Activated T-helper 1 cell treated with anti-CD3 and anti-CD28 coated beads, Interleukin-12 subunit alpha, Interleukin-12 subunit beta, Interleukin-2, Interleukin-4 antibody, amounts not matched to agents 30 ng/mL and 10 ng/mL and 1 ng/mL, durations not matched to agents 14 hours and 24 hours and 36 hours (primary cell): ENCODE results near the gene ADAD1. TPM values are rescaled to one million over a fixed set of nuclear protein-coding genes. Genes with fewer than 3 reads are reported as not detected.
A peak's percentile ranks its signal among the peaks of the same experiment; 100 is the strongest.

ENCODE experiments used
- DNase-seq: peaks from one replicate; pipeline ENCODE4 v3.0.0; 2021; ENCODE audit warnings: low spot score
- H3K27ac Mint-ChIP-seq: one replicate; pipeline ENCODE4 v1.8.0; 2021; ENCODE audit warnings: mild to moderate bottlenecking, mixed read lengths
- H3K27me3 Mint-ChIP-seq: one replicate; pipeline ENCODE4 v1.8.0; 2022; ENCODE audit warnings: mild to moderate bottlenecking, moderate library complexity, mixed read lengths; ENCODE audit not compliant: insufficient read depth
- H3K36me3 Mint-ChIP-seq: one replicate; pipeline ENCODE4 v1.8.0; 2021; ENCODE audit warnings: low read depth, mixed read lengths
- H3K4me1 Mint-ChIP-seq: one replicate; pipeline ENCODE4 v1.8.0; 2021; ENCODE audit warnings: low read depth, mixed read lengths
- H3K4me3 Mint-ChIP-seq: one replicate; pipeline ENCODE4 v1.8.0; 2021; ENCODE audit warnings: mild to moderate bottlenecking, moderate library complexity, mixed read lengths
- H3K9me3 Mint-ChIP-seq: one replicate; pipeline ENCODE4 v1.8.0; 2021; ENCODE audit warnings: mixed read lengths
- intact Hi-C: fragments of 100-400 bp; cut with micrococcal nuclease; formaldehyde crosslinking; loops from one replicate; pipeline ENCODE4 v1.15.1; 2024
- total RNA-seq: library from RNA; stranded (reverse); gene quantifications from 2 replicates; pipeline ENCODE4 v1.2.3, GENCODE V29; 2022

Gene ADAD1
- total RNA-seq, 1 donor from 2014 or later, result not detected

DNA sequence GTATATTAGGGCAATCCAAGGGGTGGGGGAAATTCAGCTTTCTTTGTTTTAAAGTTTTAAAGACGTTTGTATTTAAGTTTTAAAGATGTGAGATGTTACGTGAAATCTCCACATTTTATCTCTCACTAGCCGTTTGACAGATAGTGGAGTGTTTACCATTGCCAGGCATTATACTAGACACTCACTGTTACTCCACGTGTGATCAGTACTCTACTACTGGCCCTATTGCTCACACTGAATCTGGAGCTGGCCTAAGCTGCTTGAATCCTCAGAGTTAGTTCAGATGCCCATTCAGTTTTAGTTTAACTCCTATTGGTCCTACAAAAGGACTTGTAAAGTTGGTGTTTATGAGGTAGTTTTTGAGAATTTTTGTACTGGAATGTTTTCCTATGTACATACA, 4.5 kb downstream of the ADAD1 start:
- Mint-ChIP-seq H3K9me3 (peaks cover 9% of the 10 kb centered on the region), H3K36me3 (no peaks in the 10 kb centered on the region), H3K4me3 (no peak overlapping the region), H3K27me3 (peaks cover 1% of the 10 kb centered on the region), H3K27ac (no peak overlapping the region), H3K4me1 (no peaks in the 10 kb centered on the region)
- no peak for DNase-seq
- intact Hi-C loops, result no loop called here

DNA sequence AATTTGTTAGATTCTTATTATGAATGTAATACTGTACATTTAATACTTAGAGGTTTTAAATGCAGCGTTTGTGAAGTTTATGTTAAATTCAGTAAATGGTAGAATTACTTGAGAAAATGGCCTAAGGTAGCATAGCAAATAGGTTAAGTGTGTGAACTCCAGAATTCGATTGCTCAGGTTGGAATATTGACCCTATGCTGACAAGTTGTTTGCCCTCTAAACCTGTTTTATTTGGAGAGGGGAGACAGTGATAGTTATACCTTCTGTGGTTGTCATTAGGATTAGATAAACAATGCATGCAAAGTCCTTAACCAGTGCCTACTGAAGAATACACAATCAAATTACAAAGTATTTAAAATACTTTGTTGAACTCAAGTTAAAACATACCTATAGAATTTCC, 5.4 kb downstream of the ADAD1 start:
- Mint-ChIP-seq H3K4me3 (no peak overlapping the region), H3K27ac (no peak overlapping the region), H3K4me1 (no peaks in the 10 kb centered on the region), H3K9me3 (peaks cover 17% of the 10 kb centered on the region), H3K36me3 (no peaks in the 10 kb centered on the region), H3K27me3 (peaks cover 1% of the 10 kb centered on the region)
- DNase-seq, result no peak
- intact Hi-C loops, result no loop called here

DNA sequence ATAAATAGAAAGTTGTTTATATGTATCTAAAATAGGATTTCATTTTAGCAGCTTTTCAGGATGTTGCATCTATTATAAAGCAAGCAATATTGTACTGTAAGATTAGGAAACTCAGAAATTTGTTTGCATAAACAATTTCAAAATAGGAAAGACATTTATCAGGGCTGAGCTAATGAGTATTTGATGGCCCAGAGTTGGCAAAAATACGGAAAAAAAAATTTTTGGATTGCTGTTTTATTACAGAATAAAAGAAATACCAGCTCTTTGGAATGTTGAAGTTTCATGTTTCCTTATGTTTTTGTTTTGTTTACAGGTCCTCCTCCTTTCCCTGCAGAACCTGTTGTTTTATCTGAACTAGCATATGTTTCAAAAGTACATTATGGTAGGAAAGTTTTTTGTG, 14.5 kb downstream of the ADAD1 start:
- Mint-ChIP-seq H3K27ac (no peak overlapping the region), H3K4me3 (no peak overlapping the region), H3K4me1 (no peaks in the 10 kb centered on the region), H3K27me3 (no peaks in the 10 kb centered on the region), H3K9me3 (peaks cover 9% of the 10 kb centered on the region), H3K36me3 (no peaks in the 10 kb centered on the region)
- no peak for DNase-seq
- intact Hi-C loops, result no loop called here

DNA sequence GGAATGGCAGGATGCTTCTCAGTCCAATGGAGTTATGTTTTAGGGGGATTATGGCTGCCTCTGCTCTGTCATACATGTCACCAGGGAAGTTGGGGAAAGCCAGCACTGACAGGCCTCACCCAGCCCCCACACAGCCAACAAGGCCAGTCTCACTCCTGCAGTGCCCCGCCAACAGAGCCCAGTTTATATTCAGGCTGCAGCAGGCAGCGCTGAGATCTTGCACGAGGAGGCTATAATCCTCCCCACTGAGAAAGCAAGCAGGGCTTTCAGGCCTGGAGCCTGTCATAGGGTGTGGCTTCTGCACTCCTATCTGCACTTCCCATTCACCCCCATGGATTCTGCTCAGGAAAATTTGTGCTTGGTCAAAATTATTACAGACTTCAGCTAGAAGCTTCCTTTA, 25.1 kb downstream of the ADAD1 start:
- Mint-ChIP-seq H3K4me1 (no peaks in the 10 kb centered on the region), H3K9me3 (no peaks in the 10 kb centered on the region), H3K27me3 (peaks cover 3% of the 10 kb centered on the region), H3K4me3 (no peak overlapping the region), H3K36me3 (no peaks in the 10 kb centered on the region), H3K27ac (no peak overlapping the region)
- DNase-seq, result no peak
- intact Hi-C loops, result no loop called here

DNA sequence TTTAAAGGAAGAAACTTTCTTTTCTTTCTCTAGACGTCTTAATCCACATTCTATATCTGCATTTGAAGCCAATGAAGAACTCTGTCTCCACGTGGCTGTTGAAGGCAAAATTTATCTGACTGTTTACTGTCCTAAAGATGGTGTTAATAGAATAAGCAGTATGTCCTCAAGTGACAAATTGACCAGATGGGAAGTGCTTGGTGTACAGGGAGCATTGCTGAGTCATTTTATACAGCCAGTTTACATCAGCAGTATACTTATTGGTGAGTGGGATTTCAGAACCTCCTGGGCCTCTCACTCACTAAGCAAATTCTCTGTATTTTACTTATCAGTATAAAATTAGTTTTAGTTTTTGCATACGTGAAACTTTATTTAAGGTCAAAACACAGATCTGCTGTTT, 33.7 kb downstream of the ADAD1 start:
- peaks cover 10% of the 10 kb centered on the region for H3K4me1 Mint-ChIP-seq
- intact Hi-C loops, result no loop called here

DNA sequence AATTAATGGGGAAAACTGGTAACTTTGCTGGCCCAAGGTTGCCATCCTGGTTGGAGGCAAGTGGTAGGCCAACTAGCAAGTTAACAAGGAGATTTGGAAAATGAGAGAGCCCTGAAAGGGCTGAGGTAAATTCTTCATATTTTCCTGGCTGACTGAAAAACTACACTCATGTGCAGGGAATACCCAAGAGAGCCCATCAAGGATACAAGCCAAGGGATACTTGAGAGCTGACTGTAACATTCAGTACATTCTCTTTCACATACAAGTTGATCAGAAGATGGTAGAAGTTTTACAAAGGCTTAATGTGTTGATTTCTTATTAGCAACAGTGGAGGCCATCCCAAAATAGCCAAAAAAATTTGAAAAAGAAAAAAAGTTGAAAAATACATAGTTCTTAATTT, 44.4 kb downstream of the ADAD1 start:
- no peak overlapping the region for H3K4me3 Mint-ChIP-seq
- H3K9me3 Mint-ChIP-seq, result peaks cover 18% of the 10 kb centered on the region
- H3K36me3 Mint-ChIP-seq, result peaks cover 3% of the 10 kb centered on the region
- H3K4me1 Mint-ChIP-seq, result no peaks in the 10 kb centered on the region
- H3K27ac Mint-ChIP-seq, result no peak overlapping the region
- intact Hi-C loops, result no loop called here
- H3K27me3 Mint-ChIP-seq, result peaks cover 3% of the 10 kb centered on the region
- DNase-seq, result no peak

More for the DNA sequence above, 33.7 kb downstream of the ADAD1 start:
- no peak for DNase-seq
- no peaks in the 10 kb centered on the region for H3K27me3 Mint-ChIP-seq
- H3K4me3 Mint-ChIP-seq, result no peak overlapping the region
- no peak overlapping the region for H3K27ac Mint-ChIP-seq
- H3K36me3 Mint-ChIP-seq, result peaks cover 2% of the 10 kb centered on the region
- no peaks in the 10 kb centered on the region for H3K9me3 Mint-ChIP-seq

DNA sequence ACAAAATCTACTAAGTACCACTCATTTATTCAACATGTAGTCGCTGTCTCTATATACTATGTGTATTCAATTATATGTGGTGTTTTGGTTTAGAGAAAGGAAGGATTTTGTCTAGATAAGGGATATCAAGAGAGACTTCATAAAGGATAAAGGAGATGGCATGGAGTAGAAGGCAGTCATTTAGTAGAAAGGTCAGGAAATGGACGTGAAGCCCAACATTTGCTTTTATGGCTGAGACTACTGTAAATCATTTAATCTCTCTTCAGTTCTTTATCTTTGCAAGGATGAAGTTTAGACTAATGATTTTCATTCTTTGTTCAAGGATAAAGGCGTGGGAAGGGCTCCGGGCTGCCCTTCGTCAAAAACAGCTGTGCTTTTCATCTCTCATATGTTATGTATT, 52.5 kb downstream of the ADAD1 start:
- no peak overlapping the region for H3K4me3 Mint-ChIP-seq
- H3K27ac Mint-ChIP-seq, result no peak overlapping the region
- DNase-seq, result no peak
- intact Hi-C loops, result no loop called here
- no peaks in the 10 kb centered on the region for H3K27me3 Mint-ChIP-seq
- peaks cover 6% of the 10 kb centered on the region for H3K36me3 Mint-ChIP-seq
- H3K9me3 Mint-ChIP-seq, result peaks cover 7% of the 10 kb centered on the region
- H3K4me1 Mint-ChIP-seq, result peaks cover 8% of the 10 kb centered on the region

DNA sequence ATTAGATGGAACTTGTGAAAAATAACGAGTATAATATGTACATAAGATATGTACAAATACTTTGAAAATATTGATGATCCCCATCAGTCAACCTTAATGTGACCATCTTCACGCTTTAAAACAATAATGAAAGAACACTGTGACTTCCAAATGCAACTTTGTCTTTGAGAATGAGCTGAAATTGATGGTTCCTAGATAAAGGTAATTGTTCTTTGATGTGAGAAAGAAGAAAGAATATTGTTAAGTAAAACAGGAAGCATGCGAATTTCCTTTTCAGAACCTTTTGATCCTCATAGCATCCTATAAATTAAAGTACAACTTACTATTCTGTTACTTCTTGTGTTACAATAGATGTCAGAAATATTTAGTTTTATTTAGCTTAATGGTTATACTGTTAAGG, 55.5 kb downstream of the ADAD1 start:
- Mint-ChIP-seq H3K4me3 (no peak overlapping the region), H3K27ac (no peak overlapping the region), H3K4me1 (peaks cover 8% of the 10 kb centered on the region), H3K27me3 (no peaks in the 10 kb centered on the region), H3K36me3 (peaks cover 6% of the 10 kb centered on the region), H3K9me3 (peaks cover 7% of the 10 kb centered on the region)
- no peak for DNase-seq
- intact Hi-C loops, result no loop called here

DNA sequence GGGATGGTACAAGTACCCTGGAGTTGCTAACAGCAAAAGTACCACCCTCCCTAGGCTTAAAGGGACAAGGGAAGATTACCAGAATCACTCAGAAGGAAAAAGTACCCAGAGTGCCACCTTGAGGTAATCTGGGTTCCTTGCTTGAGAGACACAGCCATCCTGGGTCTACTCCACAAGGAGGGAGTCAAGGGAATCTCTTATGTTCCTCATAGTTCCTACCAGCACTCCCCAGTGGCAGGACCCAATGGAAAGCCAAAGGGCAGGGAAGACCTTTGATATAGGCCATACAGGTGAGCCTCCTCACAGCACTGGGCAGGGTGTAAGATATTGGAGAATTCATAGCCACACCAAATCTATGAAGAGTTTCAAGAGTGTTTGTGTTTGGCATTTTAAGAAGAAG, 72.0 kb downstream of the ADAD1 start:
- H3K9me3 Mint-ChIP-seq, result no peaks in the 10 kb centered on the region
- peak overlapping the region; percentile 79 for H3K27ac Mint-ChIP-seq
- no peak for DNase-seq
- peaks cover 26% of the 10 kb centered on the region for H3K36me3 Mint-ChIP-seq
- intact Hi-C loops, result loop anchor here (10.0 kb wide), 1 partner anchor 964 kb away; no protein-coding TSS in a partner anchor
- H3K4me1 Mint-ChIP-seq, result peaks cover 33% of the 10 kb centered on the region
- no peaks in the 10 kb centered on the region for H3K27me3 Mint-ChIP-seq
- peak overlapping the region; percentile 78 for H3K4me3 Mint-ChIP-seq

DNA sequence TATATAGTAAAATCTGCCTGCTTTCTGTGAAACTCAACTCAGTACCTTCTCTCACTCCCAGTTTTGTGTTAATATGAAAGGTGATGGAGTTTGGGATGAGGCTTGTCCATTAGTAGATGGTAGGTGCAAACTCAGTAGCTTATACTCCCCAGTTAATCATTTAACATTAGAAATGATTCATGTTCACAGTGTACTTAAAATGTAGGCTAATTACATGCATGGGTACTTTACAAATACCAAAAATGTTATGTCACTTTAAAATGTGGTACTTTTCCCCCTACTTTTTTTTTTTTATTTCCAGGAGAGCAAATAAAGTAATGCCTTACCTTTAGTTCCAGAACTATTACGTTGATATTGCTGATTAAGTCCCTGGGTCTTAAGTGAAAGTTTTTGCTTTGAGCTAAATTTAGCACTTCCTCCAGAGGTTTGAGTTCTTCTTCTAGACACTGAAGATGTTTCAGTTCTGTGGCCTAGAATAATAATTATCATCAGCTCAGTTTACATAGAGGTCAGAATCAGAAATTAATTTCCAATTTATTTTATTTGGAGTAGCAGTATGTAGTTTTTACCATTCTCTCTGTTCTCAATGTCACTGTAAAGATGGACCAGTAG, 74.7 kb downstream of the ADAD1 start:
- Mint-ChIP-seq H3K9me3 (no peaks in the 10 kb centered on the region), H3K4me3 (peak overlapping the region; percentile 83), H3K4me1 (peaks cover 57% of the 10 kb centered on the region), H3K27ac (peak overlapping the region; percentile 75), H3K27me3 (no peaks in the 10 kb centered on the region), H3K36me3 (peaks cover 27% of the 10 kb centered on the region)
- DNase-seq, result no peak
- intact Hi-C loops, result loop anchor here (10.0 kb wide), 1 partner anchor 961 kb away; no protein-coding TSS in a partner anchor

DNA sequence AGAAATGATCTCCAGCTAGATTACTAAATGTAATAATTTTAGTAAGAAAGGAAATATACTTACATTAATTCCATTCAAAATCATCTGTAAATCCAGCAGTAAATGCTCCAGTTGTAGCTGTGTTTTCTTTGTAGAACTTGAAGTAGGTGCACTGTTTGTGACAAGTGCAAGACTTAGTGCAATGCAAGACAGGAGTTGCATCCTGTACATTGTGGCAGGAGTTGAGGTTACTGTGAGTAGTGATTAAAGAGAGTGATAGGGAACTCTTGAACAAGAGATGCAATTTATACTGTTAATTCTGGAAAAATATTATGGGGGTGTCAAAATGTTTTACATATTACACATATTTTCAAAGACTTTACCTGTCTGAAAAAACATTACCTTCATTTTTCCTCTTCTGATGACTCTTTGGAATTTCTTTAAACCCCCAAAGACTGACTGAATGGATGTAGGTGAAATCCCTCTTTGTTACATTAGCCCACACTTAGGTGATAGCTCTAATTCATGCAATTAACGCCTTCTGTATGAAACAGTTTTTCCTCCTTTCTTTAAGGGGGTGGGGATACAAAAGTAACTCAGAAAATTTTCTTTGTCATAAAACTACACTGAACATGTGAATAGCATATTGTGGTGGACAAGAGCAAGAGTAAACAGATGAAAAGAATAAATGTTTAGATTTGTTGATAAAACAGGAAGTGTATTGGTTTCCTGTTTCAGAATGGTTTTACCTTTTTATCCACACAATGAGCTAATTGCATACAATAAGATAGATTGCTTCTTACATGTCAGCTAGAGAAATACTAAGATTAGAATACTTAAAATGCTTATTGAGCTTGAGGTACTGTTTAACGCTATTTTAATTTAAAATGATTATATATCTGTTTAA, 77.7 kb downstream of the ADAD1 start, which contains the start of gene IL2:
IL2 (minus strand) TSS at position 495 of the 886 bp plus-strand sequence; CDS start at position 210, 285 bp downstream.
- Mint-ChIP-seq H3K4me3 (peak within 1 kb of the TSS; percentile 78), H3K9me3 (no peaks in the 10 kb centered on the region), H3K27me3 (no peaks in the 10 kb centered on the region), H3K36me3 (peaks cover 19% of the 10 kb centered on the region), H3K27ac (peak within 1 kb of the TSS; percentile 87), H3K4me1 (peaks cover 60% of the 10 kb centered on the region)
- intact Hi-C loops, result loop anchor here (2.0 to 10.0 kb wide), 6 partner anchors 139 to 958 kb away; partner anchors contain the start of genes BLTP1 and NUDT6
- no peak for DNase-seq

DNA sequence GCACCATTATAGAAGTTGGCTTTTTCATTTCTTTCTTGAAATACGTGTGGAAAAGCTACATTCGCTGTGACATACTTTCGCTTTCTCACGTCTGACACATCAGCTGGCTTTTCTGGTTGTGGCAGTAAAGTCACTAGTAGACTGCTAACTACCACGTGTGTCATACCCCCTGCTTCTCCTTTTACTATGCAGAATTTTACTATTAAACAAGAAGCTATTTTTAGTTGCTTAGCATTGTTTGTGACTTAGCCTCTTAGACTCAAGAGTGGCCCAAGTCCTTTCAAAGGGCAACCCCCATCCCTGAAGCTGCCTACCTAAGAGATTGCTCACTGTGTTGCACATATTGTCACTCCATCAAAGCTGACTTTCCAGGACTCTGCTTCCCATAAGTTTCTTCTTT, 79.8 kb downstream of the ADAD1 start:
- H3K27ac Mint-ChIP-seq, result peak overlapping the region; percentile 87
- H3K4me1 Mint-ChIP-seq, result peaks cover 46% of the 10 kb centered on the region
- H3K9me3 Mint-ChIP-seq, result peaks cover 4% of the 10 kb centered on the region
- H3K4me3 Mint-ChIP-seq, result peak overlapping the region; percentile 76
- intact Hi-C loops, result loop anchor here (1.0 to 10.0 kb wide), 10 partner anchors 11 to 956 kb away; partner anchors contain the start of genes BLTP1 and NUDT6
- peaks cover 11% of the 10 kb centered on the region for H3K36me3 Mint-ChIP-seq
- peak; percentile 29 for DNase-seq
- H3K27me3 Mint-ChIP-seq, result no peaks in the 10 kb centered on the region

DNA sequence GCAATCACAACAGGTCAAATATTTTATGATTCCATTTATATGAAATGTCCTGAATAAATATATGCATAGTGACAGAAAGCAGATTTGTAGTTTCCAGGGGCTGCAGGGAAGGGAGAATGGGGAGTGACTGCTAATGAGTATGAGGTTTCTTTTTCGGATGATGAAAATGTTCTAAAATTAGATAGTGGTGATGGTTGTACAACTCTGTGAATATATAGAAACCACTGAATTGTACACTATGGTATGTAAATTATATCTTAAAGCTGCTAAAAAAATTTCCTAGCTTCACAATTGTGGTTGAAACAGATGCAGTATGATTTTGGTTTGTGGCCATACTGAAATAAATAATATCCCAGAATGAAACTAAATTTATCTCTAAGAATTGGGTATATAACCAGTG, 90.6 kb downstream of the ADAD1 start:
- Mint-ChIP-seq H3K36me3 (peaks cover 4% of the 10 kb centered on the region), H3K4me1 (no peaks in the 10 kb centered on the region), H3K27me3 (no peaks in the 10 kb centered on the region), H3K4me3 (no peak overlapping the region), H3K9me3 (peaks cover 56% of the 10 kb centered on the region), H3K27ac (no peak overlapping the region)
- intact Hi-C loops, result loop anchor here (1.0 kb wide), 1 partner anchor 11 kb away; no protein-coding TSS in a partner anchor
- DNase-seq, result no peak
